KMS-11 (cell line): ENCODE data around the gene GPER1.
"Not testable (repeated sequence)": the region's sequence is repeated elsewhere in the genome, so short reads cannot be mapped to it uniquely, and the experiment has no call there.

Experiments
- H2AFZ ChIP-seq: fragments of 200-600 bp; sonication (generic); 2 replicates; pipeline ENCODE4 v1.6.1; 2016; ENCODE audit warnings: antibody characterized with exemption, mixed run types, low read depth
- H3K27ac ChIP-seq: fragments of 200-600 bp; sonication (generic); 2 replicates; pipeline ENCODE4 v1.6.1; 2016; ENCODE audit warnings: mild to moderate bottlenecking, mixed run types
- H3K27me3 ChIP-seq: fragments of 200-600 bp; sonication (generic); 2 replicates; pipeline ENCODE4 v1.6.1; 2017; ENCODE audit warnings: mild to moderate bottlenecking, low read depth, mixed run types, moderate library complexity; ENCODE audit not compliant: insufficient read depth
- H3K36me3 ChIP-seq: fragments of 200-600 bp; sonication (generic); 2 replicates; pipeline ENCODE4 v1.6.1; 2017; ENCODE audit warnings: mild to moderate bottlenecking, mixed run types; ENCODE audit not compliant: insufficient read depth
- H3K4me1 ChIP-seq: fragments of 200-600 bp; sonication (generic); 2 replicates; pipeline ENCODE4 v1.6.1; 2016; ENCODE audit warnings: mild to moderate bottlenecking, low read depth, mixed run types; ENCODE audit not compliant: poor library complexity, severe bottlenecking
- H3K4me2 ChIP-seq: fragments of 200-600 bp; sonication (generic); 2 replicates; pipeline ENCODE4 v1.7.0; 2016; ENCODE audit warnings: mild to moderate bottlenecking, mixed run types
- H3K4me3 ChIP-seq: fragments of 200-600 bp; sonication (generic); IDR thresholded peaks from 2 replicates; pipeline ENCODE4 v1.6.1; 2017; ENCODE audit warnings: low read depth, low read length, mixed read lengths; ENCODE audit not compliant: insufficient read depth
- H3K79me2 ChIP-seq: fragments of 200-600 bp; sonication (generic); 2 replicates; pipeline ENCODE4 v1.6.1; 2016; ENCODE audit warnings: low read depth, mixed run types; ENCODE audit not compliant: insufficient read depth
- H3K9ac ChIP-seq: fragments of 200-600 bp; sonication (generic); 2 replicates; pipeline ENCODE4 v1.6.1; 2016; ENCODE audit warnings: mild to moderate bottlenecking, mixed run types
- H4K20me1 ChIP-seq: fragments of 200-600 bp; sonication (generic); 2 replicates; pipeline ENCODE4 v1.6.1; 2016; ENCODE audit warnings: mild to moderate bottlenecking, mixed run types; ENCODE audit not compliant: insufficient read depth
- TF ChIP-seq, protein P1 (sequence below): fragments of 200-600 bp; sonication (generic); conservative IDR thresholded peaks from 2 replicates; pipeline ENCODE4 v1.6.1; 2017; ENCODE audit warnings: low read depth, mild to moderate bottlenecking, antibody characterized with exemption, low read length, moderate library complexity, mixed read lengths

The GPER1 gene

GRCh38 chr7:1114088-1114487, 26.2 kb downstream of the GPER1 start:
- Histone ChIP-seq H3K27me3 (no peaks in the 10 kb centered on the region), H3K36me3 (no peaks in the 10 kb centered on the region), H3K4me1 (no peaks in the 10 kb centered on the region), H4K20me1 (no peaks in the 10 kb centered on the region), H3K79me2 (no peaks in the 10 kb centered on the region), H3K27ac (no peak overlapping the region), H3K9ac (no peak overlapping the region), H3K4me2 (no peak overlapping the region), H2AFZ (no peak overlapping the region), H3K4me3 (no peak overlapping the region)
- TF ChIP-seq, protein P1, sequence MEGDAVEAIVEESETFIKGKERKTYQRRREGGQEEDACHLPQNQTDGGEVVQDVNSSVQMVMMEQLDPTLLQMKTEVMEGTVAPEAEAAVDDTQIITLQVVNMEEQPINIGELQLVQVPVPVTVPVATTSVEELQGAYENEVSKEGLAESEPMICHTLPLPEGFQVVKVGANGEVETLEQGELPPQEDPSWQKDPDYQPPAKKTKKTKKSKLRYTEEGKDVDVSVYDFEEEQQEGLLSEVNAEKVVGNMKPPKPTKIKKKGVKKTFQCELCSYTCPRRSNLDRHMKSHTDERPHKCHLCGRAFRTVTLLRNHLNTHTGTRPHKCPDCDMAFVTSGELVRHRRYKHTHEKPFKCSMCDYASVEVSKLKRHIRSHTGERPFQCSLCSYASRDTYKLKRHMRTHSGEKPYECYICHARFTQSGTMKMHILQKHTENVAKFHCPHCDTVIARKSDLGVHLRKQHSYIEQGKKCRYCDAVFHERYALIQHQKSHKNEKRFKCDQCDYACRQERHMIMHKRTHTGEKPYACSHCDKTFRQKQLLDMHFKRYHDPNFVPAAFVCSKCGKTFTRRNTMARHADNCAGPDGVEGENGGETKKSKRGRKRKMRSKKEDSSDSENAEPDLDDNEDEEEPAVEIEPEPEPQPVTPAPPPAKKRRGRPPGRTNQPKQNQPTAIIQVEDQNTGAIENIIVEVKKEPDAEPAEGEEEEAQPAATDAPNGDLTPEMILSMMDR = no peak

- Histone ChIP-seq H4K20me1 (no peaks in the 10 kb centered on the region), H3K4me1 (no peaks in the 10 kb centered on the region), H3K4me3 (no peak overlapping the region), H3K36me3 (no peaks in the 10 kb centered on the region), H3K4me2 (no peak overlapping the region), H2AFZ (no peak overlapping the region), H3K79me2 (no peaks in the 10 kb centered on the region), H3K27ac (no peak overlapping the region), H3K27me3 (no peaks in the 10 kb centered on the region), H3K9ac (no peak overlapping the region)
- TF ChIP-seq, protein P1 = no peak
Observed at GRCh38 chr7:1114505-1114904, 26.6 kb downstream of the GPER1 start.

GRCh38 chr7:1115171-1116045, 27.5 kb downstream of the GPER1 start:
- not testable (repeated sequence) for H3K4me3 ChIP-seq, H3K4me1 ChIP-seq, H3K27me3 ChIP-seq, H3K27ac ChIP-seq, H3K4me2 ChIP-seq, H3K36me3 ChIP-seq, H3K79me2 ChIP-seq, H2AFZ ChIP-seq, H3K9ac ChIP-seq, H4K20me1 ChIP-seq

DNA sequence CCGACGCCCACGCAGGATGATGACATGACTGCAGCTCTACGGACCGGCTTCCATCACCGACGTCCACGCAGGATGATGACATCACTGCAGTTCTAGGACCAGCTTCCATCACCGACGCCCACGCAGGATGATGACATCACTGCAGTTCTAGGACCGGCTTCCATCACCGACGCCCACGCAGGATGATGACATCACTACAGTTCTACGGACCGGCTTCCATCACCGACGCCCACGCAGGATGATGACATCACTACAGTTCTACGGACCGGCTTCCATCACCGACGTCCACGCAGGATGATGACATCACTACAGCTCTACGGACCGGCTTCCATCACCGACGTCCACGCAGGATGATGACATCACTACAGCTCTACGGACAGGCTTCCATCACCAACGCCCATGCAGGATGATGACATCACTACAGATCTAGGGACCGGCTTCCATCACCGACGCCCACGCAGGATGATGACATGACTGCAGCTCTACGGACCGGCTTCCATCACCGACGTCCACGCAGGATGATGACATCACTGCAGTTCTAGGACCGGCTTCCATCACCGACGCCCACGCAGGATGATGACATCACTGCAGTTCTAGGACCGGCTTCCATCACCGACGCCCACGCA, 28.6 kb downstream of the GPER1 start:
- H3K27me3 ChIP-seq, H3K36me3 ChIP-seq, H3K4me2 ChIP-seq, H2AFZ ChIP-seq, H3K27ac ChIP-seq, H4K20me1 ChIP-seq, H3K9ac ChIP-seq, H3K4me1 ChIP-seq, H3K4me3 ChIP-seq, H3K79me2 ChIP-seq: not testable (repeated sequence)

DNA sequence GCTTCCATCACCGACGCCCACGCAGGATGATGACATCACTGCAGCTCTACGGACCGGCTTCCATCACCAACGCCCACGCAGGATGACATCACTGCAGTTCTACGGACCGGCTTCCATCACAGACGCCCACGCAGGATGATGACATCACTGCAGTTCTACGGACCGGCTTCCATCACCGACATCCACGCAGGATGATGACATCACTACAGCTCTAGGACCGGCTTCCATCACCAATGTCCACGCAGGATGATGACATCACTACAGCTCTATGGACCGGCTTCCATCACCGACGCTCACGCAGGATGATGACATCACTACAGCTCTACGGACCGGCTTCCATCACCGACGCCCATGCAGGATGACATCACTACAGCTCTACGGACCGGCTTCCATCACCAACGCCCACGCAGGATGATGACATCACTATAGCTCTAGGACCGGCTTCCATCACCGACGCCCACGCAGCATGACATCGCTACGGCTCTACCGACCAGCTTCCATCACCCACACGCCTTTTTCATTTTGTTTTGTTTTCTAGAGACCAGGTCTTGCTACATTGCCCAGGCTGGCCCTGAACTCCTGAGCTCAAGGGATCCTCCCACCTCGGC, 29.5 kb downstream of the GPER1 start:
- Histone ChIP-seq H3K79me2 (no peaks in the 10 kb centered on the region), H3K36me3 (no peaks in the 10 kb centered on the region), H3K9ac (no peak overlapping the region), H3K4me1 (no peaks in the 10 kb centered on the region), H3K4me2 (no peak overlapping the region), H3K27ac (no peak overlapping the region), H4K20me1 (no peaks in the 10 kb centered on the region), H2AFZ (no peak overlapping the region), H3K4me3 (no peak overlapping the region), H3K27me3 (no peaks in the 10 kb centered on the region)
- TF ChIP-seq, protein P1 = no peak
